ENCODE results near the gene FAM3C. TPM values are rescaled to one million over a fixed set of nuclear protein-coding genes. Genes with fewer than 3 reads are reported as not detected.
A peak's percentile ranks its signal among the peaks of the same experiment; 100 is the strongest.
"Not testable (repeated sequence)": the region's sequence is repeated elsewhere in the genome, so short reads cannot be mapped to it uniquely, and the experiment has no call there.

The FAM3C gene
- polyA plus RNA-seq, 1 donor = 307 TPM

DNA sequence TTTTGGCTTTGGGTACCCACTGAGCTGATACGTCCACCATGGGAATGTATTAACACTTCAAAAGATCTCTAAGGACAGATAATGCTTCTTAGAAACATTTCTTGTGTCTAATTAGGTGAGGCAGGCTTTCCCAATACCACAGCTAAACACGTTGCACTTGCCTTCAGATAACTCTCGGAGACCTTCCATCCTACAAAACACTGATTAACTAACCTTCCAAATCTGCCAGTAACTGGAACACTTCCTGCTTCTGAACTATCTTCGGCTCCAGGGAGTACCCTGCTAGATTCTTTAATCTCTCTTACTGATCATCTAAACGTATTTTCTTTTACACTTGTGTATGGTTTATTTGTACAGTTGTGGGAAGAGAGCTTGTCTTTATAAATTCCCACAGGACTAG, 68.4 kb downstream of the FAM3C start:
- Histone ChIP-seq H3K27ac (ENCODE audit: low read length) (no peak overlapping the region), H3K4me3 (ENCODE audit: low read length) (no peak overlapping the region), H3K9me3 (ENCODE audit: control insufficient read depth, low read depth, low read length) (peaks cover 7% of the 10 kb centered on the region), H3K4me1 (ENCODE audit: control insufficient read depth, insufficient read depth, low read length) (peaks cover 16% of the 10 kb centered on the region), H3K27me3 (ENCODE audit: control insufficient read depth, insufficient read depth, low read length) (peaks cover 66% of the 10 kb centered on the region), H3K36me3 (ENCODE audit: control insufficient read depth, insufficient read depth, low read length) (no peaks in the 10 kb centered on the region)
- 80% methylated on average over 2 of the region's 5 CpGs for WGBS (ENCODE audit: insufficient coverage, low lambda C conversion rate)
- no peak for DNase-seq

DNA sequence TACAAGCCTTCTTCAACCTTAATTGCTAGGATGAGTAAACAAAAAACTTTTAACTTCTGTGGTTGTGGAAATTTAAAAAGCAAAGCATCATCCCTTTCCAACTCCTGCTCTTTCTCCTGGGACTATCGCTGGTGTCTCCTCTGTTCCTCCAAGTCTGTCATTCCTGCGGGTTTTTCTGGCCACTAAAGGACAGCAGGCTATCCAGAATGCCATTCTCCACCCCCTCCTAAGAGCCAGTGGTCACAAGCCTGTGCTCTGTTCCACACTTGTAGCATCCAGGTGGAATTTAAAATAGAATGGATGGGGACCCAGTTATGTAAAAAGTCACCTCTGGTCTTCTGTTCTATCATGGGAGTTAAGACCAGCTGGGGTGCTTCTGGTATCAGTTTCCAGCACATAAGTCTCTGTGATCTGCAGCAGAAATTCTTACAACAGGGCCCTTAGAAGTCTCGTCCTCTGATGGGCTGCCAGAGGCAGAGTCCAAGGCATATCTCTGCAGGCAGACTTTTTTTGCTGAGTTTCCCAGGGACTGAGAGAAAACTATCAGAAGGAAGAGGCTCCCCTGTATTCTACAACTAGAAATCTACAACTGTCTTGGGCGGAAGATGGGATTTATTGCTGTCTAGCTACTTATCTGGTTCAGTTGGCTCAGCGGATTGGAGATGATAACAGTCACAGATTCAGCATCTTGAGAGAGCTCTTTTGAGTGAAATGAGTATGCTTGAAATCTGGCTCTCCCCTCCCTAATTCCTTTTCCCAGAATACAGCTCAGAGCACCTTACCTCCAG, 72.4 kb downstream of the FAM3C start:
- no peaks in the 10 kb centered on the region for H3K36me3 ChIP-seq (ENCODE audit: control insufficient read depth, insufficient read depth, low read length)
- peaks cover 1% of the 10 kb centered on the region for H3K4me1 ChIP-seq (ENCODE audit: control insufficient read depth, insufficient read depth, low read length)
- DNase-seq = no peak
- no peak overlapping the region for H3K27ac ChIP-seq (ENCODE audit: low read length)
- 41% methylated on average over 2 of the region's 5 CpGs for WGBS (ENCODE audit: insufficient coverage, low lambda C conversion rate)
- H3K27me3 ChIP-seq (ENCODE audit: control insufficient read depth, insufficient read depth, low read length) = peaks cover 32% of the 10 kb centered on the region
- no peak overlapping the region for H3K4me3 ChIP-seq (ENCODE audit: low read length)
- H3K9me3 ChIP-seq (ENCODE audit: control insufficient read depth, low read depth, low read length) = peaks cover 2% of the 10 kb centered on the region

DNA sequence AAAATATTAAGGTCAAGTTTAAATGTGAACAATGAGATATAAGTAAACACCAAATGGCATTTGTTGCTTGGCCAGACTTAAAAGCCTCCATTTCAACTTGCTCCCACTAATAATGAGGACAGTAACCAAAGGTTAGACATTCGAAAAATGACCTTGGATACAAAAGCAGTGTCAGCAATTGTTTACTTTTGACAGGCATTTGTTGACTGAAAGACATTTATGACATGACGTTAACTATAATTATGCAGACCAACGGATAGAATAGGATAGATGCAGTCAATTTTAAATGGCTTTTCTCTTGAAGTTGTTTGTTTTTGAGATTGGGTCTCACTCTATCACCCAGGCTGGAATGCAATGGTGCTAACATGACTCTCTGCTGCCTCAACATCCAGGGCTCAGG, 73.6 kb downstream of the FAM3C start:
- Histone ChIP-seq H3K36me3 (ENCODE audit: control insufficient read depth, insufficient read depth, low read length) (no peaks in the 10 kb centered on the region), H3K4me3 (ENCODE audit: low read length) (no peak overlapping the region), H3K9me3 (ENCODE audit: control insufficient read depth, low read depth, low read length) (no peaks in the 10 kb centered on the region), H3K27ac (ENCODE audit: low read length) (no peak overlapping the region), H3K4me1 (ENCODE audit: control insufficient read depth, insufficient read depth, low read length) (no peaks in the 10 kb centered on the region), H3K27me3 (ENCODE audit: control insufficient read depth, insufficient read depth, low read length) (peaks cover 21% of the 10 kb centered on the region)
- no CpG with 5 or more reads among the region's 3 CpGs for WGBS (ENCODE audit: insufficient coverage, low lambda C conversion rate)
- DNase-seq = no peak

DNA sequence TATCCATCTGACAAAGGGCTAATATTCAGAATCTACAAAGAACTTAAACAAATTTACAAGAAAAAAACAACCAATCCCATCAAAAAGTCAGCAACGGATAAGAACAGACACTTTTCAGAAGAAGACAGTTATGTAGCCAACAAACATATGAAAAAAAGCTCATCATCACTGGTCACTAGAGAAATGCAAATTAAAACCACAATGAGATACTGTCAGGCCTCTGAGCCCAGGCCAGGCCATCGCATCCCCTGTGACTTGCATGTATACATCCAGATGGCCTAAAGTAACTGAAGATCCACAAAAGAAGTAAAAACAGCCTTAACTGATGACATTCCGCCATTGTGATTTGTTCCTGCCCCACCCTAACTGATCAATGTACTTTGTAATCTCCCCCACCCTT, 80.9 kb downstream of the FAM3C start:
- not testable (repeated sequence) for DNase-seq; H3K27ac ChIP-seq (ENCODE audit: low read length); H3K27me3 ChIP-seq (ENCODE audit: control insufficient read depth, insufficient read depth, low read length); H3K9me3 ChIP-seq (ENCODE audit: control insufficient read depth, low read depth, low read length); H3K4me1 ChIP-seq (ENCODE audit: control insufficient read depth, insufficient read depth, low read length); H3K36me3 ChIP-seq (ENCODE audit: control insufficient read depth, insufficient read depth, low read length); H3K4me3 ChIP-seq (ENCODE audit: low read length)
- WGBS (ENCODE audit: insufficient coverage, low lambda C conversion rate) = no CpG with 5 or more reads among the region's 3 CpGs

DNA sequence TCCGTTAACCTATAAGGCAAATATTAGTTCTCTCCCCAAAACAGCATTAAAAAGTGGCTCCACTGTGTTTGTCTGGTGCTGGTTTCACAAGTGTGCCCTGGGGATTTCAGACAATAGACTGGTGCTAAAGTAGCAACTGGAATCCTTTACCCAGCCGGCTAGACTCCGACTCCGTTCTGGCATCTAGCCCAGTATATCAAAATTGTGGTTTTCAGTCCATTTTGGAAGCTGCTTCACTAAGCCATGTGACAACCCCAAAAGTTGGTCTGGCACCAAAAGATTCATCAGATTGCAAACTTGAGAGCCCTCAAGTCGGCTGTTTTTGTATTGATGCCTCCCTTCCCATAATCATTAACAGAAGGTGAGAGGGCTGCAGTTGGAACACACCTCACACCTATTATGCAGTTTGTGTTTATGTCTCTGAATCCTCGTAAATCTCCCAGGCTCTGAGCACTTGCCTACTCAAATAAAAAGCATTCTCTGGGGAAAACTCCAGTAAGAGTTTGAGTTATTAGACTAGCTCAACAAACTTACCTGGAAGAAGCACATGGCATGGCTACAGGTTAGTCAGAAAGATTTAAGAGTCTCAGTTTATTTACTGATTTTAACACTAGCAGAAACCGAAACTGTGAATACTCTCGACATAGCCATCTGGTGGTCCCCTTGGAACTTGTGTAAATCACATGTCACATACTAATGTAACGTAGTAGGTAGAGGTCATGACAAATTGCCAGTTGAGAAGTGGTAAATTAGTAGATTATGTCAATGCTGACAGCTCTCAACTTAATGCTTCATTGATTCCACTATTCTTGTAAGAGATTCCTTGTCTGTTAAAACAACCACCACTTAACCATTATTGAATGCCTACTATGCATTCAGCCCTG, 82.1 kb downstream of the FAM3C start:
- Histone ChIP-seq H3K4me3 (ENCODE audit: low read length) (no peak overlapping the region), H3K36me3 (ENCODE audit: control insufficient read depth, insufficient read depth, low read length) (no peaks in the 10 kb centered on the region), H3K27me3 (ENCODE audit: control insufficient read depth, insufficient read depth, low read length) (no peaks in the 10 kb centered on the region), H3K27ac (ENCODE audit: low read length) (no peak overlapping the region), H3K9me3 (ENCODE audit: control insufficient read depth, low read depth, low read length) (peaks cover 7% of the 10 kb centered on the region), H3K4me1 (ENCODE audit: control insufficient read depth, insufficient read depth, low read length) (peaks cover 4% of the 10 kb centered on the region)
- 14% methylated on average over 1 of the region's 9 CpGs for WGBS (ENCODE audit: insufficient coverage, low lambda C conversion rate)
- peak in 1 of 2 donors; percentile 68 for DNase-seq

DNA sequence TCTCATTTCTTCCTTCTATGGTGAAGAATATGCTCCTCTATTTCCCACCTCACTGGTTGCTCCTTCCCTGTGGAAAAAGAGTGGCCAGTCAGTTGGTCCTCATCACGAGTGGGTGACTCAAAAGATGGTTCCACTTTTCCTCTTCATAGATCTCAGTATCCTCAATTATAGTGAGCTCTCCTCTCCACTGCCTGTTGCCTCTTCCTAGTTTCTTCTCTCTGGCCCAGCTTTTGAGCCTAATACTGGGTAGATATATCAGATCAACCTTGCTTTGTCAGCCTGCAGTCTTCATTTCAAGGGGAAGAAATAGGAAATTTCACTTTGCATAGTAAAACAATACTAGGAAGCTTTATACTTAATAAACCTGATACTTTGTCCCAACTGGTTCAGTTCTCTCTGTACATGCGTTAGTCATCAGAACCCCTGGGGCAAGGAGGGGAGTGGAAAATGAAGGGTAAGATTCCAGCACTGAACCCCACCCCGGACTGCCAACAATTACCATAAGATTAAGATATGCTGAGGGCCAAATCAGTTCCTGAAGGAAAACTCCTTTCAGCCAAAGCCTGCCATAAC, 82.8 kb downstream of the FAM3C start:
- peaks cover 7% of the 10 kb centered on the region for H3K9me3 ChIP-seq (ENCODE audit: control insufficient read depth, low read depth, low read length)
- DNase-seq = peak in 1 of 2 donors; percentile 68
- H3K4me3 ChIP-seq (ENCODE audit: low read length) = no peak overlapping the region
- H3K36me3 ChIP-seq (ENCODE audit: control insufficient read depth, insufficient read depth, low read length) = no peaks in the 10 kb centered on the region
- WGBS (ENCODE audit: insufficient coverage, low lambda C conversion rate) = 100% methylated on average over 1 of the region's 3 CpGs
- H3K27me3 ChIP-seq (ENCODE audit: control insufficient read depth, insufficient read depth, low read length) = no peaks in the 10 kb centered on the region
- H3K4me1 ChIP-seq (ENCODE audit: control insufficient read depth, insufficient read depth, low read length) = peaks cover 4% of the 10 kb centered on the region
- no peak overlapping the region for H3K27ac ChIP-seq (ENCODE audit: low read length)

DNA sequence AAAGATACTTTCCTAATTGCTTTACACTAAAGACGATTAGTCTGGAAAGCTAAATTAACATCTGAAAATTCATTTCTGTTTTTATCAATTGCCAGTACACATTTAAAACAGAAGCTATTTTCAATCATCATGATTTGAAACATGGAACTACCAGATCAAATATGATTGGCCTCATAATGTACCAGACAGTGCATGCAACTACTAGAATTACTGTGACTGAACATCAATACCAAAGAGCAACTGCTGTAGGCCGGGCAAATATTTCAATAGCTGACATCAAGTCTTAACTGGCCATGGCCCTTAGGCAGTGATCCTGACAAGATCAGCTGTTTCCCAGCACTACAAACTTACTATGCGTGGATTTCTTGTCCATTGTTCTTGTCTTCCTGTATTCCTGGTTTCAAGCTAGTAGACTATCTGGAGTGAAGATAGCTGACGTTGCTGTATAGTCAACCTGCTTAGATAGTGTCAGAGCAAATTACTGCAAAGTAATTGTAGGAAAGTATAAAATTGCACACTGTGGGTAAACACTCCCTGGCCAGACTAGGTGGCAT, 89.0 kb downstream of the FAM3C start:
- H3K27ac ChIP-seq (ENCODE audit: low read length) = no peak overlapping the region
- no peak for DNase-seq
- peaks cover 6% of the 10 kb centered on the region for H3K27me3 ChIP-seq (ENCODE audit: control insufficient read depth, insufficient read depth, low read length)
- peaks cover 7% of the 10 kb centered on the region for H3K9me3 ChIP-seq (ENCODE audit: control insufficient read depth, low read depth, low read length)
- no peak overlapping the region for H3K4me3 ChIP-seq (ENCODE audit: low read length)
- WGBS (ENCODE audit: insufficient coverage, low lambda C conversion rate) = 42% methylated on average over 2 of the region's 4 CpGs
- no peaks in the 10 kb centered on the region for H3K4me1 ChIP-seq (ENCODE audit: control insufficient read depth, insufficient read depth, low read length)
- no peaks in the 10 kb centered on the region for H3K36me3 ChIP-seq (ENCODE audit: control insufficient read depth, insufficient read depth, low read length)

DNA sequence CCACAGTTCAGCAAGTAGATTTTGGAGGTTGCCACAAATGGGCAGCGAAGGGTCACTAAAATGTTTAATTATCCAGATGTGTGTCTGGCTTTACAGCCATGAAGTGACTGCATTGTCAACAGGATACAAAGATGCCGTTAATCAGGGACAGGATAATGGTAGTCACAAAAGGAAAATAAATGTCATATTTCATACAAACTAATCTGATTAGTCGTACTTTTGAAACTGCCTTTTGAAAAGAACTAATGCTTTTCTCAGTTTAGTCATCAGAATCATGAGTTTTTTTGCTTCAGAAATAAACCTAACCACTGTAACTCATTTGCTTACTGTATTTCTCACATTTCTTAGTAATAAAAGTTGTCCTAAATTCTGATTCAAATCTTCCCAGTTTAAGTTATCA, 89.5 kb downstream of the FAM3C start:
- WGBS (ENCODE audit: insufficient coverage, low lambda C conversion rate) = 44% methylated on average over 2 of the region's 3 CpGs
- H3K27me3 ChIP-seq (ENCODE audit: control insufficient read depth, insufficient read depth, low read length) = peaks cover 6% of the 10 kb centered on the region
- no peak for DNase-seq
- no peaks in the 10 kb centered on the region for H3K4me1 ChIP-seq (ENCODE audit: control insufficient read depth, insufficient read depth, low read length)
- H3K4me3 ChIP-seq (ENCODE audit: low read length) = no peak overlapping the region
- H3K36me3 ChIP-seq (ENCODE audit: control insufficient read depth, insufficient read depth, low read length) = no peaks in the 10 kb centered on the region
- no peak overlapping the region for H3K27ac ChIP-seq (ENCODE audit: low read length)
- peaks cover 7% of the 10 kb centered on the region for H3K9me3 ChIP-seq (ENCODE audit: control insufficient read depth, low read depth, low read length)

DNA sequence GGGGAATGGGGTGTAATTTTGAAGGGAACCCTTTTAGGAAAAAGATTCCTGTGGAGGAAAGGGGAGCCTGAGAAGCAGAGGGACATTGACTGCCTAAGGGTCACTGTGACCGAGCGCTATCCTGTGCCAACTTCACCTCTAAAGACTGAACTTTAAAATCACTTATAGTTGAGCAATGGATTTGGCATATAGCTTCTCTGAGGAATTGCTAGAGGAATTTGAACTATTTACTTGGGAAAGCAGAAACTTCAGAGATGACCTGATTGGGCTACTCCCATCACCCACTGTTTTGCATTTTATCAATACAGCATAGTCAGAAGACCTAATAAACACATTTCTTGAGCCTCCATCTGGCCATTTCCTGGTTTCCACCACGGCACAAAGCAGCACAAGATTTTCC, 91.0 kb downstream of the FAM3C start:
- WGBS (ENCODE audit: insufficient coverage, low lambda C conversion rate) = no CpG with 5 or more reads among the region's 3 CpGs
- peaks cover 6% of the 10 kb centered on the region for H3K27me3 ChIP-seq (ENCODE audit: control insufficient read depth, insufficient read depth, low read length)
- no peak overlapping the region for H3K27ac ChIP-seq (ENCODE audit: low read length)
- no peaks in the 10 kb centered on the region for H3K36me3 ChIP-seq (ENCODE audit: control insufficient read depth, insufficient read depth, low read length)
- H3K9me3 ChIP-seq (ENCODE audit: control insufficient read depth, low read depth, low read length) = peaks cover 2% of the 10 kb centered on the region
- H3K4me1 ChIP-seq (ENCODE audit: control insufficient read depth, insufficient read depth, low read length) = no peaks in the 10 kb centered on the region
- no peak overlapping the region for H3K4me3 ChIP-seq (ENCODE audit: low read length)
- no peak for DNase-seq

DNA sequence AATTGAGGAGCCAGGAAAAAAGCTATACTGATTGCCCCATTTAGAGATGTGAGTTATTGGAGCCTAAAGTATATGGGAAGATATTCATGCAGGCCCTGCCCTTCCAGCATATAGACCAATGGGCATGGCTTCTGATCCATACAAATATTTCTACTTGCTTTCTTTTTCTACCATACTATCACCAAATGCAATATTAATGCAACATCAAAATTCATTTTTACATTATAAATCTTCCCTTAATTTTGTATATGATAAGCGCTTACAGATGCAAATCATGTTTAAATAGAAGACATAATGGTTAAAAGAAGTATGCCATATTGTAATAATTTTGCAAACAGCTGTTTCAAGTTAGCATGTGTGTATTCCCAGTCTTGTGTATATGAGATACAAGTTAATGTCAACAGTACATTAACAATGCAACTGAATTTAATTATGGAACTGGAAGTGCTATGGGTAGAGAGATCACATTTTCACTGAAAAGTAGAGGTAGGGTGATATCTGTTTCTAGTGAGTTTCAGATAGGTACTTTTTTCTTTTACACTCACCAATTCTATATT, 91.9 kb downstream of the FAM3C start:
- Histone ChIP-seq H3K36me3 (ENCODE audit: control insufficient read depth, insufficient read depth, low read length) (no peaks in the 10 kb centered on the region), H3K4me1 (ENCODE audit: control insufficient read depth, insufficient read depth, low read length) (no peaks in the 10 kb centered on the region), H3K27ac (ENCODE audit: low read length) (no peak overlapping the region), H3K27me3 (ENCODE audit: control insufficient read depth, insufficient read depth, low read length) (peaks cover 6% of the 10 kb centered on the region), H3K4me3 (ENCODE audit: low read length) (no peak overlapping the region), H3K9me3 (ENCODE audit: control insufficient read depth, low read depth, low read length) (no peaks in the 10 kb centered on the region)
- DNase-seq = no peak
- no CpG with 5 or more reads among the region's 1 CpG for WGBS (ENCODE audit: insufficient coverage, low lambda C conversion rate)

Data from large intestine (tissue), 3 donors.